A549 (cell line): ENCODE measurements around the gene CRADD.

Source experiments
- CTCF ChIP-seq: fragments of >200 bp; sonication (Bioruptor Twin); formaldehyde crosslinking; IDR thresholded peaks from 3 replicates; pipeline ENCODE4 v1.5.1; 2016
- HOXA7 ChIP-seq: fragments of 250-450 bp; sonication (Bioruptor Pico); IDR thresholded peaks from 2 replicates; pipeline ENCODE4 v1.5.0; 2020; ENCODE audit warnings: mild to moderate bottlenecking, moderate library complexity
- MAX ChIP-seq: IDR thresholded peaks from 2 replicates; pipeline ENCODE4 v1.6.1; 2012
- NR3C1 ChIP-seq: fragments of >200 bp; sonication (Bioruptor Twin); formaldehyde crosslinking; IDR thresholded peaks from 3 replicates; pipeline ENCODE4 v1.6.1; 2017
- POLR2A ChIP-seq: IDR thresholded peaks from 2 replicates; pipeline ENCODE4 v1.6.1; 2012; ENCODE audit warnings: mild to moderate bottlenecking, low read length
- REST ChIP-seq: fragments of 200-600 bp; sonication (generic); IDR thresholded peaks from 2 replicates; pipeline ENCODE4 v1.6.1; 2016; ENCODE audit warnings: antibody characterized with exemption, mild to moderate bottlenecking, moderate library complexity
- USF2 ChIP-seq: fragments of 450-650 bp; IDR thresholded peaks from 2 replicates; pipeline ENCODE4 v1.6.1; 2014; ENCODE audit warnings: antibody characterized with exemption

- TF ChIP-seq CTCF (no peak), POLR2A (no peak), NR3C1 (no peak), REST (no peak), MAX (no peak), HOXA7 (CRISPR knock-in tag) (no peak), USF2 (no peak)
These were observed 202.6 kb downstream of the CRADD start for GRCh38 chr12:93879476-93880421.
